Adrenal gland (tissue), 5 donors: Measurements from ENCODE around the gene NAV2.

Source experiments
- POLR2A ChIP-seq, 2 donors: fragments of 450-650 bp; IDR thresholded peaks; one replicate each; pipeline ENCODE4 v1.6.1; 2017; ENCODE audit warnings: antibody characterized with exemption in 2 of 2, mild to moderate bottlenecking in 2 of 2, moderate library complexity in 1 of 2
- TF ChIP-seq, protein P1 (sequence below), 6 experiments: fragments of 450-650 bp in 4 of 6; fragments of 200-600 bp in 2 of 6; sonication (generic) in 1 of 6; IDR thresholded peaks; 1 replicate in 5 of 6; 2 replicates in 1 of 6; pipeline versions ENCODE4 v1.5.1 to v1.8.0; 2016 to 2021; ENCODE audit warnings: antibody characterized with exemption in 6 of 6, mild to moderate bottlenecking in 2 of 6, moderate library complexity in 1 of 6
- donor health status: DM: no; HTN: no; CAD: no.

DNA sequence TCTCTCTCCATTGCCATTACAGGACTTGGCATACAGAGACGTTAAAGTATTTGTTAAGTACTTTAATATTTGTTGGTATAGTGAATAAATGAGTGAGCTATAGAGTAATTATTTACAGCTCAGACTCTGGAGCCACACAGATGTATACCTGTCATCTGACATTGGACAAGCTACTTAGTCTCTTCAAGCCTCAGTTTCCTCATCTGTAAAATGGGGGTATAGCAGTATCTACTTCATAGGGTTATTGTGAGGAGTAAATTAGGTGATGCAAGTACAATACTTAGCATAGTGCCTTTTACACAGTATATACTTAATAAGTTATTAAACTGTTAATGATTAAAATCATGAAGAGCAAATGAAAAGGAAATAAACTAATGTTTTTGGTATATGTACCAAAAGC lies 203.2 kb downstream of the NAV2 start:
- TF ChIP-seq POLR2A (IDR thresholded peaks at IDR 0.05) = no peak
- TF ChIP-seq, protein P1, sequence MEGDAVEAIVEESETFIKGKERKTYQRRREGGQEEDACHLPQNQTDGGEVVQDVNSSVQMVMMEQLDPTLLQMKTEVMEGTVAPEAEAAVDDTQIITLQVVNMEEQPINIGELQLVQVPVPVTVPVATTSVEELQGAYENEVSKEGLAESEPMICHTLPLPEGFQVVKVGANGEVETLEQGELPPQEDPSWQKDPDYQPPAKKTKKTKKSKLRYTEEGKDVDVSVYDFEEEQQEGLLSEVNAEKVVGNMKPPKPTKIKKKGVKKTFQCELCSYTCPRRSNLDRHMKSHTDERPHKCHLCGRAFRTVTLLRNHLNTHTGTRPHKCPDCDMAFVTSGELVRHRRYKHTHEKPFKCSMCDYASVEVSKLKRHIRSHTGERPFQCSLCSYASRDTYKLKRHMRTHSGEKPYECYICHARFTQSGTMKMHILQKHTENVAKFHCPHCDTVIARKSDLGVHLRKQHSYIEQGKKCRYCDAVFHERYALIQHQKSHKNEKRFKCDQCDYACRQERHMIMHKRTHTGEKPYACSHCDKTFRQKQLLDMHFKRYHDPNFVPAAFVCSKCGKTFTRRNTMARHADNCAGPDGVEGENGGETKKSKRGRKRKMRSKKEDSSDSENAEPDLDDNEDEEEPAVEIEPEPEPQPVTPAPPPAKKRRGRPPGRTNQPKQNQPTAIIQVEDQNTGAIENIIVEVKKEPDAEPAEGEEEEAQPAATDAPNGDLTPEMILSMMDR (IDR thresholded peaks at IDR 0.05) = no peak
